ENCODE data around the gene KIF11.

Gene KIF11

DNA sequence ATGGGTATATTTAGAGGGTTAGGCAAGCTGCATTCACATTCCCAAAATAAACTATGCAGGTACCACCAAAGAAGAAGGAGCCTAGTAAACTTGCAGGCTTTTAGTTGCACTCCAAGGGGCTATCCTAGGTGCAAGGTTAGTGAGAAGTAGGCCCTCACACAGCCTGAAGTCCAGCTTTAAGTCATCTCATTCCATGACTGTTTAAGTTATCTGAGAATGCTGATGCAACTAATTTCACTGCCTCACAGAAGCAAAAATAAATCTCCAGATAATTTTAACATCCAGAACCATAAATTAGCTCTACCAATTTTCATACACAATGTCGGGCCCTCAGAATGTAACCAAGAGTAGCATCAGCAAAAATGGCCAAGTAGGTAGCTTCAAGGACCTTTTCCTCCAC, 62.5 kb downstream of the KIF11 start:
- no peak for DNase-seq (ENCODE audit: low read depth, low spot score)
- H3K9ac ChIP-seq (ENCODE audit: insufficient read length, low read depth) = no peak overlapping the region
- no peak overlapping the region for H3K4me3 ChIP-seq (ENCODE audit: insufficient read length, low read depth)
- H3K27me3 ChIP-seq (ENCODE audit: insufficient read depth, insufficient read length) = no peaks in the 10 kb centered on the region
- no peaks in the 10 kb centered on the region for H3K9me3 ChIP-seq (ENCODE audit: insufficient read depth, low read length)
- H3K4me1 ChIP-seq (ENCODE audit: insufficient read depth, insufficient read length) = no peaks in the 10 kb centered on the region
- TF ChIP-seq SUZ12 (IDR thresholded peaks at IDR 0.05; ENCODE audit: extremely low read depth, insufficient read depth, insufficient read length) = no peak
- TF ChIP-seq YY1 (IDR thresholded peaks at IDR 0.05; ENCODE audit: insufficient read depth, insufficient read length) = no peak
- TF ChIP-seq ZNF274 (IDR thresholded peaks at IDR 0.05; ENCODE audit: low read depth, low read length) = no peak
- H3K36me3 ChIP-seq (ENCODE audit: insufficient read depth, insufficient read length, low read length) = peaks cover 34% of the 10 kb centered on the region

DNA sequence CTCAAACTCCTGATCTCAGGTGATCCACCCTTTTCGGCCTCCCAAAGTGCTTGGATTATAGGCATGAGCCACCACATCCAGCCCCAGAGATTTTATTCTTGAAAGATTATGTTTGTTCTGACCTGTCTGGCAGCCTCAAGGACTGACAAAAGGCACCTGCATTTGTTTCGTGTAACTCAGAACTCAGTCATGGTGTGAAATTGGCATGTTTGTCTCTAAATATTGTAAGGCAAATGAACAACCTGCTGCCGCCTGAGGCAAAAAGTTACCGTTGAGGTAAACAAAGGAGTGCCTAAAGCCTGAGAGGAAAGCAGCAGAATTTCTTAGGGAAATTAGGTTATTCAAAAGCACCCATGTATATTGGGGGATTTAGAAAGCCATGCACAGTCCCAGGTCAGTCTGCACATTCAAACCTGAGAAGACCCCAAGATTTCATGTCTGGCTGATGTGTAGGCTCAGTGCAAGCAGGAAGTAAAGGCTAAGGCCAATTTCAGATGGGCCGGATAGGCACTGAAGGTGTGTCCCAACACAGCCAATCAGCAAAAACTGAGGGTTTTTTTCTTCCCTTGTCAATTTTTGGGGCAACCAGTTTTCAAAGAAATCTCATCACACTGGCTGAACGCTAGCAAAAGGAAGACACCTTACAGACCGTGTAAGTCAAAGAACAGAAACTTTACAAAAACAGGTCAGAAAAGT, 63.5 kb downstream of the KIF11 start:
- Histone ChIP-seq H3K9me3 (ENCODE audit: insufficient read depth, low read length) (no peaks in the 10 kb centered on the region), H3K36me3 (ENCODE audit: insufficient read depth, insufficient read length, low read length) (peaks cover 28% of the 10 kb centered on the region), H3K4me1 (ENCODE audit: insufficient read depth, insufficient read length) (no peaks in the 10 kb centered on the region), H3K9ac (ENCODE audit: insufficient read length, low read depth) (no peak overlapping the region), H3K4me3 (ENCODE audit: insufficient read length, low read depth) (no peak overlapping the region), H3K27me3 (ENCODE audit: insufficient read depth, insufficient read length) (no peaks in the 10 kb centered on the region)
- TF ChIP-seq YY1 (IDR thresholded peaks at IDR 0.05; ENCODE audit: insufficient read depth, insufficient read length) (no peak), SUZ12 (IDR thresholded peaks at IDR 0.05; ENCODE audit: extremely low read depth, insufficient read depth, insufficient read length) (no peak), ZNF274 (IDR thresholded peaks at IDR 0.05; ENCODE audit: low read depth, low read length) (no peak)
- no peak for DNase-seq (ENCODE audit: low read depth, low spot score)

GRCh38 chr10:92657024-92657423, 64.1 kb downstream of the KIF11 start:
- H3K27me3 ChIP-seq (ENCODE audit: insufficient read depth, insufficient read length) = no peaks in the 10 kb centered on the region
- H3K9me3 ChIP-seq (ENCODE audit: insufficient read depth, low read length) = no peaks in the 10 kb centered on the region
- H3K36me3 ChIP-seq (ENCODE audit: insufficient read depth, insufficient read length, low read length) = peaks cover 25% of the 10 kb centered on the region
- H3K9ac ChIP-seq (ENCODE audit: insufficient read length, low read depth) = no peak overlapping the region
- TF ChIP-seq YY1 (IDR thresholded peaks at IDR 0.05; ENCODE audit: insufficient read depth, insufficient read length) (no peak), ZNF274 (IDR thresholded peaks at IDR 0.05; ENCODE audit: low read depth, low read length) (no peak), SUZ12 (IDR thresholded peaks at IDR 0.05; ENCODE audit: extremely low read depth, insufficient read depth, insufficient read length) (no peak)
- H3K4me1 ChIP-seq (ENCODE audit: insufficient read depth, insufficient read length) = no peaks in the 10 kb centered on the region
- H3K4me3 ChIP-seq (ENCODE audit: insufficient read length, low read depth) = no peak overlapping the region
- DNase-seq (ENCODE audit: low read depth, low spot score) = no peak

GRCh38 chr10:92662848-92663247, 69.9 kb downstream of the KIF11 start:
- TF ChIP-seq SUZ12 (IDR thresholded peaks at IDR 0.05; ENCODE audit: extremely low read depth, insufficient read depth, insufficient read length) = no peak
- TF ChIP-seq YY1 (IDR thresholded peaks at IDR 0.05; ENCODE audit: insufficient read depth, insufficient read length) = no peak
- TF ChIP-seq ZNF274 (IDR thresholded peaks at IDR 0.05; ENCODE audit: low read depth, low read length) = no peak
- DNase-seq (ENCODE audit: low read depth, low spot score) = no peak

GRCh38 chr10:92664322-92664721, 71.4 kb downstream of the KIF11 start:
- no peak overlapping the region for H3K9ac ChIP-seq (ENCODE audit: insufficient read length, low read depth)
- no peak overlapping the region for H3K4me3 ChIP-seq (ENCODE audit: insufficient read length, low read depth)
- H3K4me1 ChIP-seq (ENCODE audit: insufficient read depth, insufficient read length) = no peaks in the 10 kb centered on the region
- DNase-seq (ENCODE audit: low read depth, low spot score) = no peak
- H3K36me3 ChIP-seq (ENCODE audit: insufficient read depth, insufficient read length, low read length) = no peaks in the 10 kb centered on the region
- H3K9me3 ChIP-seq (ENCODE audit: insufficient read depth, low read length) = peaks cover 16% of the 10 kb centered on the region
- TF ChIP-seq ZNF274 (IDR thresholded peaks at IDR 0.05; ENCODE audit: low read depth, low read length) (no peak), YY1 (IDR thresholded peaks at IDR 0.05; ENCODE audit: insufficient read depth, insufficient read length) (no peak), SUZ12 (IDR thresholded peaks at IDR 0.05; ENCODE audit: extremely low read depth, insufficient read depth, insufficient read length) (no peak)
- H3K27me3 ChIP-seq (ENCODE audit: insufficient read depth, insufficient read length) = no peaks in the 10 kb centered on the region

More at GRCh38 chr10:92662848-92663247, 69.9 kb downstream of the KIF11 start:
- Histone ChIP-seq H3K9me3 (ENCODE audit: insufficient read depth, low read length) (peaks cover 16% of the 10 kb centered on the region), H3K9ac (ENCODE audit: insufficient read length, low read depth) (no peak overlapping the region), H3K27me3 (ENCODE audit: insufficient read depth, insufficient read length) (no peaks in the 10 kb centered on the region), H3K4me3 (ENCODE audit: insufficient read length, low read depth) (no peak overlapping the region), H3K36me3 (ENCODE audit: insufficient read depth, insufficient read length, low read length) (no peaks in the 10 kb centered on the region), H3K4me1 (ENCODE audit: insufficient read depth, insufficient read length) (no peaks in the 10 kb centered on the region)

DNA sequence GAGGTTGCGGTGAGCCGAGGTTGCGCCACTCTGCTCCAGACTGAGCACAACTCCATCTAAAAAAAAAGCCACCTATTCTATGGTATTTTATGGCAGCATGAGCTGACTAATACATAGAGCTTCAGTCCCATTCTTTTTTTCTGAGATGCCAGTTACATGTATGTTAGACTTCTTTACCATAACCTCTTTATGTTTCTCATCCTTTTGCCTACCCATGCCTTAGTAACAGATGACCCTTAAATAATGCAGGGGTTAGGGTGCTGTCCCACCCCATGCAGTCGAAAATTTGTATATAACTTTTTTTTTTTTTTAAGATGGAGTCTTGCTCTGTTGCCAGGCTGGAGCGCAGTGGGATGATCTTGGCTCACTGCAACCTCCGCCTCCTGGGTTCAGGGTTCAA, 74.1 kb downstream of the KIF11 start:
- Histone ChIP-seq H3K4me3 (ENCODE audit: insufficient read length, low read depth) (no peak overlapping the region), H3K36me3 (ENCODE audit: insufficient read depth, insufficient read length, low read length) (no peaks in the 10 kb centered on the region), H3K4me1 (ENCODE audit: insufficient read depth, insufficient read length) (no peaks in the 10 kb centered on the region), H3K27me3 (ENCODE audit: insufficient read depth, insufficient read length) (no peaks in the 10 kb centered on the region), H3K9ac (ENCODE audit: insufficient read length, low read depth) (no peak overlapping the region), H3K9me3 (ENCODE audit: insufficient read depth, low read length) (peaks cover 16% of the 10 kb centered on the region)
- no peak for TF ChIP-seq ZNF274 (IDR thresholded peaks at IDR 0.05; ENCODE audit: low read depth, low read length)
- no peak for TF ChIP-seq YY1 (IDR thresholded peaks at IDR 0.05; ENCODE audit: insufficient read depth, insufficient read length)
- TF ChIP-seq SUZ12 (IDR thresholded peaks at IDR 0.05; ENCODE audit: extremely low read depth, insufficient read depth, insufficient read length) = no peak
- DNase-seq (ENCODE audit: low read depth, low spot score) = no peak

GRCh38 chr10:92677708-92678107, 84.8 kb downstream of the KIF11 start:
- H3K9ac ChIP-seq (ENCODE audit: insufficient read length, low read depth) = no peak overlapping the region
- TF ChIP-seq SUZ12 (IDR thresholded peaks at IDR 0.05; ENCODE audit: extremely low read depth, insufficient read depth, insufficient read length) (no peak), ZNF274 (IDR thresholded peaks at IDR 0.05; ENCODE audit: low read depth, low read length) (no peak), YY1 (IDR thresholded peaks at IDR 0.05; ENCODE audit: insufficient read depth, insufficient read length) (no peak)
- no peak for DNase-seq (ENCODE audit: low read depth, low spot score)
- H3K27me3 ChIP-seq (ENCODE audit: insufficient read depth, insufficient read length) = no peaks in the 10 kb centered on the region
- no peaks in the 10 kb centered on the region for H3K36me3 ChIP-seq (ENCODE audit: insufficient read depth, insufficient read length, low read length)
- no peaks in the 10 kb centered on the region for H3K4me1 ChIP-seq (ENCODE audit: insufficient read depth, insufficient read length)
- no peaks in the 10 kb centered on the region; the same call in 1 of the 2 replicates for H3K9me3 ChIP-seq (ENCODE audit: insufficient read depth, low read length)
- no peak overlapping the region for H3K4me3 ChIP-seq (ENCODE audit: insufficient read length, low read depth)
